ENCODE results near the gene TTC17.

Gene TTC17

GRCh38 chr11:43532041-43532440 lies 173.3 kb downstream of the TTC17 start:
- no peak overlapping the region for H3K4me3 ChIP-seq (ENCODE audit: low read depth, low read length)
- no peak for TF ChIP-seq OSR2 (tag by site-specific recombination; IDR thresholded peaks at IDR 0.05)
- TF ChIP-seq, protein P1, sequence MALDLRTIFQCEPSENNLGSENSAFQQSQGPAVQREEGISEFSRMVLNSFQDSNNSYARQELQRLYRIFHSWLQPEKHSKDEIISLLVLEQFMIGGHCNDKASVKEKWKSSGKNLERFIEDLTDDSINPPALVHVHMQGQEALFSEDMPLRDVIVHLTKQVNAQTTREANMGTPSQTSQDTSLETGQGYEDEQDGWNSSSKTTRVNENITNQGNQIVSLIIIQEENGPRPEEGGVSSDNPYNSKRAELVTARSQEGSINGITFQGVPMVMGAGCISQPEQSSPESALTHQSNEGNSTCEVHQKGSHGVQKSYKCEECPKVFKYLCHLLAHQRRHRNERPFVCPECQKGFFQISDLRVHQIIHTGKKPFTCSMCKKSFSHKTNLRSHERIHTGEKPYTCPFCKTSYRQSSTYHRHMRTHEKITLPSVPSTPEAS (tag by site-specific recombination; IDR thresholded peaks at IDR 0.05) = no peak
- no peak for TF ChIP-seq ZNF223 (tag by site-specific recombination; IDR thresholded peaks at IDR 0.05)
- no peak for TF ChIP-seq ZNF16 (tag by site-specific recombination; IDR thresholded peaks at IDR 0.05; ENCODE audit: low read depth)
- TF ChIP-seq ZNF530 (tag by site-specific recombination; IDR thresholded peaks at IDR 0.05; ENCODE audit: low read depth) = no peak
- TF ChIP-seq, protein P2, sequence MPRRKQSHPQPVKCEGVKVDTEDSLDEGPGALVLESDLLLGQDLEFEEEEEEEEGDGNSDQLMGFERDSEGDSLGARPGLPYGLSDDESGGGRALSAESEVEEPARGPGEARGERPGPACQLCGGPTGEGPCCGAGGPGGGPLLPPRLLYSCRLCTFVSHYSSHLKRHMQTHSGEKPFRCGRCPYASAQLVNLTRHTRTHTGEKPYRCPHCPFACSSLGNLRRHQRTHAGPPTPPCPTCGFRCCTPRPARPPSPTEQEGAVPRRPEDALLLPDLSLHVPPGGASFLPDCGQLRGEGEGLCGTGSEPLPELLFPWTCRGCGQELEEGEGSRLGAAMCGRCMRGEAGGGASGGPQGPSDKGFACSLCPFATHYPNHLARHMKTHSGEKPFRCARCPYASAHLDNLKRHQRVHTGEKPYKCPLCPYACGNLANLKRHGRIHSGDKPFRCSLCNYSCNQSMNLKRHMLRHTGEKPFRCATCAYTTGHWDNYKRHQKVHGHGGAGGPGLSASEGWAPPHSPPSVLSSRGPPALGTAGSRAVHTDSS (tag by site-specific recombination; IDR thresholded peaks at IDR 0.05) = no peak
- no peak for TF ChIP-seq RBAK (tag by site-specific recombination; IDR thresholded peaks at IDR 0.05)
- no peak for TF ChIP-seq HOXD13 (CRISPR knock-in tag; IDR thresholded peaks at IDR 0.05; ENCODE audit: borderline replicate concordance)
- TF ChIP-seq ZNF140 (tag by site-specific recombination; IDR thresholded peaks at IDR 0.05) = no peak
- H3K9me3 ChIP-seq (ENCODE audit: control insufficient read depth, insufficient read depth, low read depth, low read length) = no peaks in the 10 kb centered on the region
- no peak overlapping the region for H3K27ac ChIP-seq (ENCODE audit: extremely low read depth, low read depth, low read length)
- ChIA-PET CTCF (interaction anchor here (1.4 kb wide), 1 partner anchor 35 kb away, joined by 4 read pairs; no protein-coding TSS in a partner anchor), POLR2A (no interaction called here)
- no peaks in the 10 kb centered on the region for H3K36me3 ChIP-seq (ENCODE audit: control insufficient read depth in 2 of 2, insufficient read depth in 1 of 2, low read length in 2 of 2)
- no peaks in the 10 kb centered on the region for H3K4me1 ChIP-seq (ENCODE audit: control insufficient read depth, insufficient read depth, low read length)

- Histone ChIP-seq H3K9me3 (ENCODE audit: control insufficient read depth, insufficient read depth, low read depth, low read length) (no peaks in the 10 kb centered on the region), H3K4me1 (ENCODE audit: control insufficient read depth, insufficient read depth, low read length) (no peaks in the 10 kb centered on the region), H3K36me3 (ENCODE audit: control insufficient read depth in 2 of 2, insufficient read depth in 1 of 2, low read length in 2 of 2) (no peaks in the 10 kb centered on the region), H3K4me3 (ENCODE audit: low read depth, low read length) (no peak overlapping the region), H3K27ac (ENCODE audit: extremely low read depth, low read depth, low read length) (no peak overlapping the region)
- POLR2A ChIA-PET = no interaction called here
- CTCF ChIA-PET = interaction anchor here (0.7 to 1.2 kb wide), 2 partner anchors 21 to 34 kb away, joined by 3 read pairs; no protein-coding TSS in a partner anchor
- TF ChIP-seq YY1 (tag by site-specific recombination; IDR thresholded peaks at IDR 0.05) (no peak), ZNF555 (tag by site-specific recombination; conservative IDR thresholded peaks at IDR 0.05) (no peak), ZNF221 (tag by site-specific recombination; IDR thresholded peaks at IDR 0.05; ENCODE audit: borderline replicate concordance) (no peak), ZNF274 (IDR thresholded peaks at IDR 0.05; ENCODE audit: low read length) (no peak), ZNF274 (tag by site-specific recombination; IDR thresholded peaks at IDR 0.05; ENCODE audit: borderline replicate concordance) (no peak), ZBTB8A (tag by site-specific recombination; IDR thresholded peaks at IDR 0.05) (no peak)
Measured at GRCh38 chr11:43537833-43538615, 179.3 kb downstream of the TTC17 start.

GRCh38 chr11:43541993-43542392 lies 183.3 kb downstream of the TTC17 start:
- Histone ChIP-seq H3K9me3 (ENCODE audit: control insufficient read depth, insufficient read depth, low read depth, low read length) (no peaks in the 10 kb centered on the region), H3K36me3 (ENCODE audit: control insufficient read depth in 2 of 2, insufficient read depth in 1 of 2, low read length in 2 of 2) (no peaks in the 10 kb centered on the region), H3K27ac (ENCODE audit: extremely low read depth, low read depth, low read length) (no peak overlapping the region), H3K4me3 (ENCODE audit: low read depth, low read length) (no peak overlapping the region), H3K4me1 (ENCODE audit: control insufficient read depth, insufficient read depth, low read length) (no peaks in the 10 kb centered on the region)
- POLR2A ChIA-PET = no interaction called here
- CTCF ChIA-PET = no interaction called here
- no peak for TF ChIP-seq REPIN1 (tag by site-specific recombination; IDR thresholded peaks at IDR 0.05; ENCODE audit: low read depth)
- no peak for TF ChIP-seq ZBTB26 (tag by site-specific recombination; optimal IDR thresholded peaks at IDR 0.05)
- no peak for TF ChIP-seq ZNF555 (tag by site-specific recombination; conservative IDR thresholded peaks at IDR 0.05)
- no peak for TF ChIP-seq ZNF18 (tag by site-specific recombination; IDR thresholded peaks at IDR 0.05)
- no peak for TF ChIP-seq TCF7L2 (IDR thresholded peaks at IDR 0.05; ENCODE audit: borderline replicate concordance, low read depth, low read length)
- TF ChIP-seq ZNF704 (tag by site-specific recombination; IDR thresholded peaks at IDR 0.05) = no peak
- TF ChIP-seq ZNF394 (tag by site-specific recombination; IDR thresholded peaks at IDR 0.05; ENCODE audit: borderline replicate concordance) = no peak
- no peak for TF ChIP-seq ZXDB (tag by site-specific recombination; IDR thresholded peaks at IDR 0.05)
- TF ChIP-seq MZF1 (tag by site-specific recombination; IDR thresholded peaks at IDR 0.05; ENCODE audit: borderline replicate concordance) = no peak
- no peak for TF ChIP-seq KLF16 (tag by site-specific recombination; IDR thresholded peaks at IDR 0.05)
- no peak for TF ChIP-seq KLF8 (tag by site-specific recombination; IDR thresholded peaks at IDR 0.05)
- TF ChIP-seq ZNF747 (tag by site-specific recombination; IDR thresholded peaks at IDR 0.05) = no peak
